A549 (cell line): ENCODE results near the gene SYCP3.

ENCODE experiments used
- BHLHE40 ChIP-seq: IDR thresholded peaks from 2 replicates; pipeline ENCODE4 v1.6.1; 2012; ENCODE audit warnings: low read depth, low read length, inconsistent platforms
- CTCF ChIP-seq: fragments of >200 bp; sonication (Bioruptor Twin); formaldehyde crosslinking; IDR thresholded peaks from 3 replicates; pipeline ENCODE4 v1.5.1; 2016
- JUN ChIP-seq, 2 experiments: fragments of >200 bp; sonication (Bioruptor Twin); formaldehyde crosslinking; IDR thresholded peaks; 2 replicates in 1 of 2; 3 replicates in 1 of 2; pipeline ENCODE4 v1.6.1; 2016 to 2017
- KDM1A ChIP-seq: fragments of 200-600 bp; sonication (generic); IDR thresholded peaks from 2 replicates; pipeline ENCODE4 v1.6.1; 2016; ENCODE audit warnings: low read depth, mild to moderate bottlenecking
- MYC ChIP-seq: IDR thresholded peaks from 2 replicates; pipeline ENCODE4 v1.6.1; 2012; ENCODE audit warnings: mild to moderate bottlenecking, inconsistent platforms, low read length, improper control_type of control experiment, borderline replicate concordance
- POLR2A ChIP-seq: IDR thresholded peaks from 2 replicates; pipeline ENCODE4 v1.6.1; 2012; ENCODE audit warnings: mild to moderate bottlenecking, low read length
- RCOR1 ChIP-seq: fragments of 150-350 bp; IDR thresholded peaks from 2 replicates; pipeline ENCODE4 v1.6.1; 2014; ENCODE audit warnings: antibody characterized with exemption, low read length, low read depth
- REST ChIP-seq: fragments of 200-600 bp; sonication (generic); IDR thresholded peaks from 2 replicates; pipeline ENCODE4 v1.6.1; 2016; ENCODE audit warnings: antibody characterized with exemption, mild to moderate bottlenecking, moderate library complexity
- RFX5 ChIP-seq: fragments of 450-650 bp; IDR thresholded peaks from 2 replicates; pipeline ENCODE4 v1.7.1; 2014; ENCODE audit warnings: antibody characterized with exemption, mild to moderate bottlenecking, moderate library complexity
- RNF2 ChIP-seq: fragments of 200-600 bp; sonication (generic); IDR thresholded peaks from 2 replicates; pipeline ENCODE4 v1.6.1; 2016; ENCODE audit warnings: low read depth, mild to moderate bottlenecking, antibody characterized with exemption, moderate library complexity, borderline replicate concordance
- TF ChIP-seq, protein P1 (sequence below): IDR thresholded peaks from 2 replicates; pipeline ENCODE4 v1.6.1; 2012
- TF ChIP-seq, protein P2 (sequence below): fragments of 250-450 bp; sonication (Bioruptor Pico); IDR thresholded peaks from 2 replicates; pipeline ENCODE4 v1.5.0; 2021; ENCODE audit warnings: mild to moderate bottlenecking, moderate library complexity, borderline replicate concordance

DNA sequence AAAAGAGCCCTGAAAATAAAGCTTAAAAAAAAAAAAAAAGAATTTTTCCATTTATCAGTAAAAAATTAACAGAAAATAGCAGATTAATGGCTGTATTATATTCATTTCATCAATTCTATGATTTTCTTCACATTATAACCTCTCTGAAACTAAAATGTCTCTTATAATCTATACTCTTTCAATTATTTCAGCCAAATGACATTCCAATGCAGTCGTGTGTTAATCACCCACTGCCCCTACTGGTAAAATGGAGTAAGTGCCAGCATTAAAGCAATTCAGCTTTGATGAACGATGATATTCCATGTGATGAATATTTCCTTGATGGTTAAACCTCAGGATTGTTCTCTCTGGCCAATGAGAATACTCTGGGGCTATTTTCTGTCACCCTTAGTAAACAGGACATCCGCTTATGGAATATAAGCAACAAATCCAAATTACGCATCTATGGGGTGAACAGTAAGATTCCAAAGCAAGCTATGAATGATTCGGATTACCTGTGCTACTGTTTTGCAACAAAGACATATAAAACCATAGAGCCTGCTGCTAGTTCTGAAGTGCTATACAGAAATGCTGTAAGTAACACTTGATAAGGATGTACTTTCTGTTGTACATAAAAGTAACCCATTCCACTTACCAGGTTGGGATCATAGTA is 20.3 kb upstream of the SYCP3 start:
- TF ChIP-seq POLR2A (no peak), REST (no peak), MYC (no peak), BHLHE40 (no peak), RCOR1 (no peak), CTCF (peak; percentile 64), RNF2 (no peak), RFX5 (no peak), JUN (IDR thresholded peaks at IDR 0.05) (no peak), KDM1A (no peak)
- TF ChIP-seq, protein P1, sequence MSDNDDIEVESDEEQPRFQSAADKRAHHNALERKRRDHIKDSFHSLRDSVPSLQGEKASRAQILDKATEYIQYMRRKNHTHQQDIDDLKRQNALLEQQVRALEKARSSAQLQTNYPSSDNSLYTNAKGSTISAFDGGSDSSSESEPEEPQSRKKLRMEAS, result no peak
- TF ChIP-seq, protein P2, sequence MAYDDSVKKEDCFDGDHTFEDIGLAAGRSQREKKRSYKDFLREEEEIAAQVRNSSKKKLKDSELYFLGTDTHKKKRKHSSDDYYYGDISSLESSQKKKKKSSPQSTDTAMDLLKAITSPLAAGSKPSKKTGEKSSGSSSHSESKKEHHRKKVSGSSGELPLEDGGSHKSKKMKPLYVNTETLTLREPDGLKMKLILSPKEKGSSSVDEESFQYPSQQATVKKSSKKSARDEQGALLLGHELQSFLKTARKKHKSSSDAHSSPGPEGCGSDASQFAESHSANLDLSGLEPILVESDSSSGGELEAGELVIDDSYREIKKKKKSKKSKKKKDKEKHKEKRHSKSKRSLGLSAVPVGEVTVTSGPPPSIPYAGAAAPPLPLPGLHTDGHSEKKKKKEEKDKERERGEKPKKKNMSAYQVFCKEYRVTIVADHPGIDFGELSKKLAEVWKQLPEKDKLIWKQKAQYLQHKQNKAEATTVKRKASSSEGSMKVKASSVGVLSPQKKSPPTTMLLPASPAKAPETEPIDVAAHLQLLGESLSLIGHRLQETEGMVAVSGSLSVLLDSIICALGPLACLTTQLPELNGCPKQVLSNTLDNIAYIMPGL (CRISPR knock-in tag), result no peak
